ENCODE measurements around the gene FUT6. TPM values are rescaled to one million over a fixed set of nuclear protein-coding genes. Genes with fewer than 3 reads are reported as not detected.

The FUT6 gene
- total RNA-seq, 3 donors from 2014 or later: 0.73 to 4.3 TPM; not detected in 1

DNA sequence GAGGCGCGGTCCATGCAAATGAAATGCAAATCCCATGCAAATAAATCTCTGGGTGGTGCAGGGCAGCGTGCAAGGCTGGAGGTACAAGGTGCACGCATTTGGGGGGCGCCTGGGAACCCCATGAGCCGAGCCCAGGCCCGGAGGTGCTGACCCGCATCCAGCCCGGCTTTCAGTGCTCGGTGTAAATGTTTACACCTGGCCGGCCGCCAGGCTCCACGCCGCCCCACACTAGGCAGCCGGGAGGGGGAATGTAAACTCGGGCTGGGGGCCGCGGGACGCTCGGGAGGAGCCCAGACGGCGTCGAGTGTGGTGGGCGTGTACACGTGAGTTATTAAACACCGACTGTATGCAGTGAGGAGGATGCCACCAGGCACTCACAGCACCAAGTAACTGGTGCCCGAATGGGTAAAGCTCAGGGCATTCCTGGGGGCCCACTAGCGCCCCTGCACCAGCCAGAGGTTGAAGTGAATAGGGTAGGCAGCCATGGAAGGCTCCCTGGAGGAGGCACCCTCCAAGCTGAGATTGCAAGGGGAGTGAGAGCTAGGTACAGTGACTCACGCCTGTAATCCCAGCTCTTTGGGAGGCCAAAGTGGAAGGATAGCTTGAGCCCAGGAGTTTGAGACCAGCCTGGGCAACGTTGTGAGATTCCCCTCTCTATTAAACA, 17.2 kb downstream of the FUT6 start:
- no peak for TF ChIP-seq POLR2A (IDR thresholded peaks at IDR 0.05)
- TF ChIP-seq, protein P1, sequence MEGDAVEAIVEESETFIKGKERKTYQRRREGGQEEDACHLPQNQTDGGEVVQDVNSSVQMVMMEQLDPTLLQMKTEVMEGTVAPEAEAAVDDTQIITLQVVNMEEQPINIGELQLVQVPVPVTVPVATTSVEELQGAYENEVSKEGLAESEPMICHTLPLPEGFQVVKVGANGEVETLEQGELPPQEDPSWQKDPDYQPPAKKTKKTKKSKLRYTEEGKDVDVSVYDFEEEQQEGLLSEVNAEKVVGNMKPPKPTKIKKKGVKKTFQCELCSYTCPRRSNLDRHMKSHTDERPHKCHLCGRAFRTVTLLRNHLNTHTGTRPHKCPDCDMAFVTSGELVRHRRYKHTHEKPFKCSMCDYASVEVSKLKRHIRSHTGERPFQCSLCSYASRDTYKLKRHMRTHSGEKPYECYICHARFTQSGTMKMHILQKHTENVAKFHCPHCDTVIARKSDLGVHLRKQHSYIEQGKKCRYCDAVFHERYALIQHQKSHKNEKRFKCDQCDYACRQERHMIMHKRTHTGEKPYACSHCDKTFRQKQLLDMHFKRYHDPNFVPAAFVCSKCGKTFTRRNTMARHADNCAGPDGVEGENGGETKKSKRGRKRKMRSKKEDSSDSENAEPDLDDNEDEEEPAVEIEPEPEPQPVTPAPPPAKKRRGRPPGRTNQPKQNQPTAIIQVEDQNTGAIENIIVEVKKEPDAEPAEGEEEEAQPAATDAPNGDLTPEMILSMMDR (IDR thresholded peaks at IDR 0.05): no peak
- no peak for TF ChIP-seq POLR2AphosphoS5 (IDR thresholded peaks at IDR 0.05)
- no peaks in the 10 kb centered on the region for H3K9me3 ChIP-seq
- H3K27ac ChIP-seq: no peak overlapping the region

DNA sequence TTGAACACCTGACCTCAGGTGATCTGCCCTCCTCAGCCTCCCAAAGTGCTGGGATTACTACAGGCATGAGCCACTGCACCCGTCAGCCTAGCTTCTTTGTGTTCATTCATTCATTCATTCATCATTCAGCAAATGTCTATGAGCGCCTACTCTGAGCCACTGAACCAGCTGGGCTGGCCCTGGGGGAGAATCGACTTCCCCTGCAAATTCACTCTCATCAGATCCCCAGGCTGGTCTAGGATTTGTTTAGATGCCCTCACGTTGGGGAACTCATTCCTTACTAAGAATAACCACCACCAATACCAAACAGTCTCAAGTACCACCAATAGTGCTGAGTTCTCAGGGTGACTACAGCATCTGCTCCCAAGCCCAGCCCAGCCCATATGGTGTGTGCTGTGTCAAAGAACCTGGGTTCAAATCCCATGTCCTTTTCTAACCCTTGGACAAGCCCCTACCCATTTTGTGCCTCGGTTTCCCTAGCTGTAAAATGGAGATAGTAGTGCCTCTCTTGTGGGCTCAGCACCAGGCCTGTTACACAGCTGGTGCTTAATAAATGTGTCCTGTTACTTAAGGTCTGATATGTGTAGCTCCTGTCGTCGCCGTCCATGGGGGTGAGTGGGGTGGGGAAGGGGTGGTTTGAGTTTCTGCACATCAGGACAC, 17.9 kb downstream of the FUT6 start:
- Histone ChIP-seq H3K4me1 (no peaks in the 10 kb centered on the region), H3K27me3 (no peaks in the 10 kb centered on the region), H3K9me3 (no peaks in the 10 kb centered on the region), H3K27ac (no peak overlapping the region), H3K36me3 (no peaks in the 10 kb centered on the region), H3K4me3 (no peak overlapping the region)
- TF ChIP-seq POLR2A (IDR thresholded peaks at IDR 0.05) (no peak), POLR2AphosphoS5 (IDR thresholded peaks at IDR 0.05) (no peak)
- TF ChIP-seq, protein P1 (IDR thresholded peaks at IDR 0.05): no peak
- intact Hi-C loops (cut with DNase I; ENCODE audit: low total_unique reads): no loop called here
- no peak for DNase-seq (ENCODE audit: low spot score in 2 of 2)

More for the DNA sequence above, 17.2 kb downstream of the FUT6 start:
- Histone ChIP-seq H3K4me3 (no peak overlapping the region), H3K36me3 (no peaks in the 10 kb centered on the region), H3K27me3 (no peaks in the 10 kb centered on the region), H3K4me1 (no peaks in the 10 kb centered on the region)
- no peak for DNase-seq (ENCODE audit: low spot score in 2 of 2)
- intact Hi-C loops (cut with DNase I; ENCODE audit: low total_unique reads): no loop called here

DNA sequence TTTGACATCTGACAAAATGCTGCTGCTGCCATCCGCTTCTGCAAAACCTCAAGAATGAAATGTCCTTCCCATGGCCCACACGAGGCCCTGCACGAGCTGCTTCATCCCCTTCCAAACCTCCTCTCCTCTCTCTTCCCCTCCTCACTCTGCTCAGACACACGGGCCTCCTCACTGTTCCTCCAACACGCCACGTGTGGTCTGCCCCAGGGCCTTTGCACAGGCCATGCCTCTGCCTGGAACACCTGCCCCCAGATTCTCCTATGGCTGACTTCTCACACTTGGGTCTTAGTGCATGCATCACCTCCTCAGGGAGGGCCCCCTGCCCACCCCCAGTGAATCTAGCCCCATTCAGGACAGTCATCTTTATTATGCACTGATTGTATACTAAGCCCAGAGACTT, 18.7 kb downstream of the FUT6 start:
- TF ChIP-seq POLR2A (IDR thresholded peaks at IDR 0.05) (no peak), POLR2AphosphoS5 (IDR thresholded peaks at IDR 0.05) (no peak)
- TF ChIP-seq, protein P1 (IDR thresholded peaks at IDR 0.05): no peak
- intact Hi-C loops (cut with DNase I; ENCODE audit: low total_unique reads): no loop called here
- H3K36me3 ChIP-seq: no peaks in the 10 kb centered on the region
- no peak for DNase-seq (ENCODE audit: low spot score in 2 of 2)
- H3K27ac ChIP-seq: no peak overlapping the region
- no peak overlapping the region for H3K4me3 ChIP-seq
- H3K27me3 ChIP-seq: no peaks in the 10 kb centered on the region
- no peaks in the 10 kb centered on the region for H3K4me1 ChIP-seq
- H3K9me3 ChIP-seq: no peaks in the 10 kb centered on the region

DNA sequence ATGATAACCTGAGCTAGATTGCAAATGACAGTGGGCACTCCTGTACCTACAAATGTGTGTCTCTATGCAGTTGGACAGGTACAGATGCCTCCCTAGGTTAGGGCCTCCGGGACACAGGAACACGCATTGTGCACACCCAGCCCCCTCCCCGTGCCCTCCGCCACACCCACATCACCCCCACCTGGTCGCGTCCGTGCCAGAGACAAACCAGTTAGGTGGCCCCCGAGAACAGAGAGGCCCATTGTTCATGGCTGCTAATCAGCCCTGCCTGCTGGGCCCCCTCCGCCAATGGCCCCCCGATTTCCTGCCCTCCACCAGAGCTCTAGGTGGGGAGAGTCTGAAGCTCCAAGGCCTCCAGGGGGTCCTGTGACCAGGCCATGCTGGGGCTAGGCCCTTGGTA, 20.9 kb downstream of the FUT6 start:
- TF ChIP-seq, protein P1 (IDR thresholded peaks at IDR 0.05): no peak
- TF ChIP-seq POLR2AphosphoS5 (IDR thresholded peaks at IDR 0.05) (no peak), POLR2A (IDR thresholded peaks at IDR 0.05) (no peak)
- no peaks in the 10 kb centered on the region for H3K27me3 ChIP-seq
- no peaks in the 10 kb centered on the region for H3K36me3 ChIP-seq
- no peak overlapping the region for H3K4me3 ChIP-seq
- H3K9me3 ChIP-seq: no peaks in the 10 kb centered on the region
- intact Hi-C loops (cut with DNase I; ENCODE audit: low total_unique reads): no loop called here
- DNase-seq (ENCODE audit: low spot score in 2 of 2): no peak
- H3K4me1 ChIP-seq: no peaks in the 10 kb centered on the region
- H3K27ac ChIP-seq: no peak overlapping the region

DNA sequence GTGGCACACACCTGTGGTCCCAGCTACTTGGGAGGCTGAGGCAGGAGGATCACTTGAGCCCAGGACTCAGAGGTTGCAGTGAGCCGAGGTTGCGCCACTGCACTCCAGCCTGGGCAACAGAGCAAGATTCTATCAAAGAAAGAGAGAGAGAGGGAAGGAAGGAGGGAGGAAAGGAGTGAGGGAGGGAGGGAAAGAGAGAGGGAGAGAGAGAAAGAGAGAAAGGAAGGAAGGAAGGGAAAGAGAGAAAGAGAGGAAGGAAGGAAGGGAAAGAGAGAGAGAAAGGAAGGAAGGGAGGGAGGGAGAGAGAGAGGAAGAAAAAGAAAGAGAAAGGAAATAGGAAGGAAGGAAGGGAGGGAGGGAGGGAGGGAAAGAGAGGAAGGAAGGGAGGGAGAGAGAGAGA, 22.3 kb downstream of the FUT6 start:
- intact Hi-C loops (cut with DNase I; ENCODE audit: low total_unique reads): no loop called here
- Histone ChIP-seq H3K9me3 (no peaks in the 10 kb centered on the region), H3K4me3 (no peak overlapping the region), H3K27me3 (no peaks in the 10 kb centered on the region), H3K36me3 (no peaks in the 10 kb centered on the region), H3K4me1 (no peaks in the 10 kb centered on the region), H3K27ac (no peak overlapping the region)
- no peak for DNase-seq (ENCODE audit: low spot score in 2 of 2)
- no peak for TF ChIP-seq POLR2A (IDR thresholded peaks at IDR 0.05)
